ENCODE data around the gene DDX59.

DDX59 gene

GRCh38 chr1:200654660-200655059, 15.0 kb downstream of the DDX59 start:
- CTCF ChIA-PET, result no interaction called here

DNA sequence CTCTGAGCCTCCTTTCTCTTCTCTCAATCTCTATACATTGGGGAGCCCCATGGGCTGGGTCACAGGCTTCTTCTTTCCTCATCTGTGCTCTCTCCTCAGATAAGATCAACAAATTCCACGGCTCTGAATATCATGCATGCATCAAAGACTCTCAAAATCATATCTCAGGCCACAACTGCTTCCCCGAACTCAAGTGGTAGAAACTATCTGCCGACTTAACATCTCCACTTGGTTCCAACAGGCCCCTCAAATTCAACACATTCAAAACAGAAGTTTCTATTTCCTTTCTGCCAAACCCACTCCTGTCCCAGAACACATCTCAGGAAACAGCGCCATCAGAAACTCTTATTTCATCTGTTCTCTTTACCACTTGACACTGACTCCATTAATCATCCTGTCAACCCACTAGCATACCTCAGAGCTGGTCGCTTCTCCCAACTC, 16.7 kb downstream of the DDX59 start:
- H3K27ac ChIP-seq (ENCODE audit: extremely low read depth, low read depth, low read length), result no peak overlapping the region
- no peaks in the 10 kb centered on the region for H3K9me3 ChIP-seq (ENCODE audit: control insufficient read depth, insufficient read depth, low read depth, low read length)
- CTCF ChIA-PET, result interaction anchor here (0.7 kb wide), 1 partner anchor 11 kb away, joined by 3 read pairs; no protein-coding TSS in a partner anchor
- peaks cover 8 to 49% of the 10 kb centered on the region in 2 experiments; a peak in 2 of 3 replicates for H3K36me3 ChIP-seq (ENCODE audit: control insufficient read depth in 2 of 2, insufficient read depth in 1 of 2, low read length in 2 of 2)
- no peak overlapping the region for H3K4me3 ChIP-seq (ENCODE audit: low read depth, low read length)
- POLR2A ChIA-PET, result interaction anchor here (2.6 kb wide), 1 partner anchor 16 kb away, joined by 7 read pairs; the partner anchor contains the start of gene DDX59
- H3K4me1 ChIP-seq (ENCODE audit: control insufficient read depth, insufficient read depth, low read length), result no peaks in the 10 kb centered on the region
- TF ChIP-seq ZNF521 (tag by site-specific recombination; IDR thresholded peaks at IDR 0.05) (no peak), ZNF658 (tag by site-specific recombination; IDR thresholded peaks at IDR 0.05) (no peak), KLF16 (tag by site-specific recombination; IDR thresholded peaks at IDR 0.05) (no peak), ZNF561 (tag by site-specific recombination; IDR thresholded peaks at IDR 0.05; ENCODE audit: borderline replicate concordance) (no peak), ZNF133 (tag by site-specific recombination; IDR thresholded peaks at IDR 0.05) (no peak), ZNF202 (tag by site-specific recombination; IDR thresholded peaks at IDR 0.05; ENCODE audit: borderline replicate concordance) (no peak), ZNF488 (tag by site-specific recombination; IDR thresholded peaks at IDR 0.05) (no peak), ZNF837 (tag by site-specific recombination; IDR thresholded peaks at IDR 0.05) (no peak)

More at GRCh38 chr1:200654660-200655059, 15.0 kb downstream of the DDX59 start:
- H3K4me3 ChIP-seq (ENCODE audit: low read depth, low read length), result no peak overlapping the region
- no peaks in the 10 kb centered on the region for H3K9me3 ChIP-seq (ENCODE audit: control insufficient read depth, insufficient read depth, low read depth, low read length)
- POLR2A ChIA-PET, result no interaction called here
- no peak overlapping the region for H3K27ac ChIP-seq (ENCODE audit: extremely low read depth, low read depth, low read length)
- H3K4me1 ChIP-seq (ENCODE audit: control insufficient read depth, insufficient read depth, low read length), result no peaks in the 10 kb centered on the region
- peaks cover 12 to 54% of the 10 kb centered on the region in 2 experiments; a peak in 2 of 3 replicates for H3K36me3 ChIP-seq (ENCODE audit: control insufficient read depth in 2 of 2, insufficient read depth in 1 of 2, low read length in 2 of 2)
- TF ChIP-seq ZNF423 (tag by site-specific recombination; IDR thresholded peaks at IDR 0.05) (no peak), ZNF707 (tag by site-specific recombination; IDR thresholded peaks at IDR 0.05) (no peak), ZNF830 (tag by site-specific recombination; IDR thresholded peaks at IDR 0.05; ENCODE audit: low read depth) (no peak), ZNF555 (tag by site-specific recombination; conservative IDR thresholded peaks at IDR 0.05) (no peak), ZNF324 (tag by site-specific recombination; IDR thresholded peaks at IDR 0.05) (no peak), KLF7 (tag by site-specific recombination; IDR thresholded peaks at IDR 0.05; ENCODE audit: borderline replicate concordance) (no peak), ZNF398 (tag by site-specific recombination; IDR thresholded peaks at IDR 0.05) (no peak), PRDM6 (tag by site-specific recombination; IDR thresholded peaks at IDR 0.05) (no peak), ZNF350 (tag by site-specific recombination; IDR thresholded peaks at IDR 0.05) (no peak), ZFP37 (tag by site-specific recombination; IDR thresholded peaks at IDR 0.05) (no peak), ZNF184 (tag by site-specific recombination; IDR thresholded peaks at IDR 0.05) (no peak), ZNF274 (IDR thresholded peaks at IDR 0.05; ENCODE audit: low read length) (no peak), ZNF274 (tag by site-specific recombination; IDR thresholded peaks at IDR 0.05; ENCODE audit: borderline replicate concordance) (no peak), ZNF600 (tag by site-specific recombination; IDR thresholded peaks at IDR 0.05) (no peak), ZNF121 (tag by site-specific recombination; IDR thresholded peaks at IDR 0.05) (no peak)
- TF ChIP-seq, protein P1, sequence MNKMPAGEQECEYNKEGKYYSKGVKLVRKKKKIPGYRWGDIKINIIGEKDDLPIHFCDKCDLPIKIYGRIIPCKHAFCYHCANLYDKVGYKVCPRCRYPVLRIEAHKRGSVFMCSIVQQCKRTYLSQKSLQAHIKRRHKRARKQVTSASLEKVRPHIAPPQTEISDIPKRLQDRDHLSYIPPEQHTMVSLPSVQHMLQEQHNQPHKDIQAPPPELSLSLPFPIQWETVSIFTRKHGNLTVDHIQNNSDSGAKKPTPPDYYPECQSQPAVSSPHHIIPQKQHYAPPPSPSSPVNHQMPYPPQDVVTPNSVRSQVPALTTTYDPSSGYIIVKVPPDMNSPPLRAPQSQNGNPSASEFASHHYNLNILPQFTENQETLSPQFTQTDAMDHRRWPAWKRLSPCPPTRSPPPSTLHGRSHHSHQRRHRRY (tag by site-specific recombination; IDR thresholded peaks at IDR 0.05), result no peak
- TF ChIP-seq, protein P2, sequence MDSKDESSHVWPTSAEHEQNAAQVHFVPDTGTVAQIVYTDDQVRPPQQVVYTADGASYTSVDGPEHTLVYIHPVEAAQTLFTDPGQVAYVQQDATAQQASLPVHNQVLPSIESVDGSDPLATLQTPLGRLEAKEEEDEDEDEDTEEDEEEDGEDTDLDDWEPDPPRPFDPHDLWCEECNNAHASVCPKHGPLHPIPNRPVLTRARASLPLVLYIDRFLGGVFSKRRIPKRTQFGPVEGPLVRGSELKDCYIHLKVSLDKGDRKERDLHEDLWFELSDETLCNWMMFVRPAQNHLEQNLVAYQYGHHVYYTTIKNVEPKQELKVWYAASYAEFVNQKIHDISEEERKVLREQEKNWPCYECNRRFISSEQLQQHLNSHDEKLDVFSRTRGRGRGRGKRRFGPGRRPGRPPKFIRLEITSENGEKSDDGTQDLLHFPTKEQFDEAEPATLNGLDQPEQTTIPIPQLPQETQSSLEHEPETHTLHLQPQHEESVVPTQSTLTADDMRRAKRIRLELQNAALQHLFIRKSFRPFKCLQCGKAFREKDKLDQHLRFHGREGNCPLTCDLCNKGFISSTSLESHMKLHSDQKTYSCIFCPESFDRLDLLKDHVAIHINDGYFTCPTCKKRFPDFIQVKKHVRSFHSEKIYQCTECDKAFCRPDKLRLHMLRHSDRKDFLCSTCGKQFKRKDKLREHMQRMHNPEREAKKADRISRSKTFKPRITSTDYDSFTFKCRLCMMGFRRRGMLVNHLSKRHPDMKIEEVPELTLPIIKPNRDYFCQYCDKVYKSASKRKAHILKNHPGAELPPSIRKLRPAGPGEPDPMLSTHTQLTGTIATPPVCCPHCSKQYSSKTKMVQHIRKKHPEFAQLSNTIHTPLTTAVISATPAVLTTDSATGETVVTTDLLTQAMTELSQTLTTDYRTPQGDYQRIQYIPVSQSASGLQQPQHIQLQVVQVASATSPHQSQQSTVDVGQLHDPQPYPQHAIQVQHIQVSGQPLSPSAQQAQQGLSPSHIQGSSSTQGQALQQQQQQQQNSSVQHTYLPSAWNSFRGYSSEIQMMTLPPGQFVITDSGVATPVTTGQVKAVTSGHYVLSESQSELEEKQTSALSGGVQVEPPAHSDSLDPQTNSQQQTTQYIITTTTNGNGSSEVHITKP (tag by site-specific recombination; IDR thresholded peaks at IDR 0.05), result no peak
